ENCODE measurements around the gene NUDT14.

Gene NUDT14

GRCh38 chr14:105158794-105159193 is 22.3 kb downstream of the NUDT14 start:
- Histone ChIP-seq H3K27me3 (no peaks in the 10 kb centered on the region), H3K36me3 (no peaks in the 10 kb centered on the region)

GRCh38 chr14:105157872-105158271 is 23.2 kb downstream of the NUDT14 start:
- no peak for TF ChIP-seq CTCF (IDR thresholded peaks at IDR 0.05; ENCODE audit: low read depth, low read length)
- Histone ChIP-seq H3K27me3 (no peaks in the 10 kb centered on the region), H3K4me1 (no peaks in the 10 kb centered on the region)

More at GRCh38 chr14:105158794-105159193, 22.3 kb downstream of the NUDT14 start:
- no peak for DNase-seq
- no peak for TF ChIP-seq CTCF (IDR thresholded peaks at IDR 0.05; ENCODE audit: low read depth, low read length)
- Histone ChIP-seq H3K4me3 (ENCODE audit: low read depth, low read length) (no peak overlapping the region), H3K4me1 (no peaks in the 10 kb centered on the region), H3K9me3 (no peaks in the 10 kb centered on the region)

GRCh38 chr14:105156414-105157375 is 24.4 kb downstream of the NUDT14 start:
- Histone ChIP-seq H3K9me3 (no peaks in the 10 kb centered on the region), H3K27me3 (no peaks in the 10 kb centered on the region), H3K36me3 (no peaks in the 10 kb centered on the region), H3K4me3 (ENCODE audit: low read depth, low read length) (no peak overlapping the region), H3K4me1 (no peaks in the 10 kb centered on the region)
- no peak for DNase-seq
- no peak for TF ChIP-seq CTCF (IDR thresholded peaks at IDR 0.05; ENCODE audit: low read depth, low read length)

More at GRCh38 chr14:105157872-105158271, 23.2 kb downstream of the NUDT14 start:
- Histone ChIP-seq H3K9me3 (no peaks in the 10 kb centered on the region), H3K4me3 (ENCODE audit: low read depth, low read length) (no peak overlapping the region), H3K36me3 (no peaks in the 10 kb centered on the region)
- no peak for DNase-seq

GRCh38 chr14:105155681-105156413 is 25.3 kb downstream of the NUDT14 start:
- DNase-seq = no peak
- H3K9me3 ChIP-seq = no peaks in the 10 kb centered on the region
- no peaks in the 10 kb centered on the region for H3K36me3 ChIP-seq
- TF ChIP-seq CTCF (IDR thresholded peaks at IDR 0.05; ENCODE audit: low read depth, low read length) = no peak
- no peaks in the 10 kb centered on the region for H3K4me1 ChIP-seq
- H3K4me3 ChIP-seq (ENCODE audit: low read depth, low read length) = no peak overlapping the region
- H3K27me3 ChIP-seq = no peaks in the 10 kb centered on the region

GRCh38 chr14:105155071-105155651 is 26.0 kb downstream of the NUDT14 start:
- H3K36me3 ChIP-seq = no peaks in the 10 kb centered on the region
- no peak for TF ChIP-seq CTCF (IDR thresholded peaks at IDR 0.05; ENCODE audit: low read depth, low read length)
- H3K4me1 ChIP-seq = no peaks in the 10 kb centered on the region
- DNase-seq = no peak
- no peaks in the 10 kb centered on the region for H3K27me3 ChIP-seq
- H3K4me3 ChIP-seq (ENCODE audit: low read depth, low read length) = no peak overlapping the region
- H3K9me3 ChIP-seq = no peaks in the 10 kb centered on the region
